PC-3 (cell line): Measurements from ENCODE around the gene MAMLD1.

Experiments
- EZH2phosphoT487 ChIP-seq: fragments of 300-600 bp; sonication (generic); IDR thresholded peaks from 2 replicates; pipeline ENCODE4 v1.6.1; 2018; ENCODE audit warnings: mild to moderate bottlenecking, antibody characterized with exemption, low read length, borderline replicate concordance
- TF ChIP-seq, protein P1 (sequence below): fragments of 300-600 bp; sonication (generic); conservative IDR thresholded peaks from 2 replicates; pipeline ENCODE4 v1.5.1; 2017; ENCODE audit warnings: antibody characterized with exemption, low read depth, mild to moderate bottlenecking, low read length

DNA sequence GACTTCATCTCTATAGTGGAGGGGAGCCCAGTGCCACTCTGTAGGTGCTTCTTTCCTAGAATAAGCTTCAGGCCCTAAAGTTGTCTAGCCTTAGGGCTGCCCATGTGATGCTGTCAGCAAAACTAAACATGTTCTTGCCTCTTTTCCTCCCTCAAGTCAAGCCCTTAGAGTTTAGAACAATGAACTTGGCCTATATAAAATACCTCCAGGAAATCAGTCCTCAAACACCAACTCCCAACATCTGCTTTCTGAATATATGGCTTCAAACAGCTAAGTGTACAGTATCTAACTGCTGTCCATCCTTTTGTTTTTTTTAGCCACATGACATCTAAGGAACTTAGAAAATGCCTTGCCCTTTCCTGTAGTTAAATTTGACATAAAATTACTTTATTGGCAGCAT, 91.0 kb downstream of the MAMLD1 start:
- TF ChIP-seq, protein P1, sequence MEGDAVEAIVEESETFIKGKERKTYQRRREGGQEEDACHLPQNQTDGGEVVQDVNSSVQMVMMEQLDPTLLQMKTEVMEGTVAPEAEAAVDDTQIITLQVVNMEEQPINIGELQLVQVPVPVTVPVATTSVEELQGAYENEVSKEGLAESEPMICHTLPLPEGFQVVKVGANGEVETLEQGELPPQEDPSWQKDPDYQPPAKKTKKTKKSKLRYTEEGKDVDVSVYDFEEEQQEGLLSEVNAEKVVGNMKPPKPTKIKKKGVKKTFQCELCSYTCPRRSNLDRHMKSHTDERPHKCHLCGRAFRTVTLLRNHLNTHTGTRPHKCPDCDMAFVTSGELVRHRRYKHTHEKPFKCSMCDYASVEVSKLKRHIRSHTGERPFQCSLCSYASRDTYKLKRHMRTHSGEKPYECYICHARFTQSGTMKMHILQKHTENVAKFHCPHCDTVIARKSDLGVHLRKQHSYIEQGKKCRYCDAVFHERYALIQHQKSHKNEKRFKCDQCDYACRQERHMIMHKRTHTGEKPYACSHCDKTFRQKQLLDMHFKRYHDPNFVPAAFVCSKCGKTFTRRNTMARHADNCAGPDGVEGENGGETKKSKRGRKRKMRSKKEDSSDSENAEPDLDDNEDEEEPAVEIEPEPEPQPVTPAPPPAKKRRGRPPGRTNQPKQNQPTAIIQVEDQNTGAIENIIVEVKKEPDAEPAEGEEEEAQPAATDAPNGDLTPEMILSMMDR: no peak
- TF ChIP-seq EZH2phosphoT487: no peak
